Right hindlimb (tissue), 1 donor: ENCODE data around the gene ZNF688.
A peak's percentile ranks its signal among the peaks of the same experiment; 100 is the strongest.
"Not testable (repeated sequence)": the region's sequence is repeated elsewhere in the genome, so short reads cannot be mapped to it uniquely, and the experiment has no call there.

Experiments used
- DNase-seq: peaks from one replicate; pipeline ENCODE4 v3.0.0-alpha.2; 2018

ZNF688 gene

DNA sequence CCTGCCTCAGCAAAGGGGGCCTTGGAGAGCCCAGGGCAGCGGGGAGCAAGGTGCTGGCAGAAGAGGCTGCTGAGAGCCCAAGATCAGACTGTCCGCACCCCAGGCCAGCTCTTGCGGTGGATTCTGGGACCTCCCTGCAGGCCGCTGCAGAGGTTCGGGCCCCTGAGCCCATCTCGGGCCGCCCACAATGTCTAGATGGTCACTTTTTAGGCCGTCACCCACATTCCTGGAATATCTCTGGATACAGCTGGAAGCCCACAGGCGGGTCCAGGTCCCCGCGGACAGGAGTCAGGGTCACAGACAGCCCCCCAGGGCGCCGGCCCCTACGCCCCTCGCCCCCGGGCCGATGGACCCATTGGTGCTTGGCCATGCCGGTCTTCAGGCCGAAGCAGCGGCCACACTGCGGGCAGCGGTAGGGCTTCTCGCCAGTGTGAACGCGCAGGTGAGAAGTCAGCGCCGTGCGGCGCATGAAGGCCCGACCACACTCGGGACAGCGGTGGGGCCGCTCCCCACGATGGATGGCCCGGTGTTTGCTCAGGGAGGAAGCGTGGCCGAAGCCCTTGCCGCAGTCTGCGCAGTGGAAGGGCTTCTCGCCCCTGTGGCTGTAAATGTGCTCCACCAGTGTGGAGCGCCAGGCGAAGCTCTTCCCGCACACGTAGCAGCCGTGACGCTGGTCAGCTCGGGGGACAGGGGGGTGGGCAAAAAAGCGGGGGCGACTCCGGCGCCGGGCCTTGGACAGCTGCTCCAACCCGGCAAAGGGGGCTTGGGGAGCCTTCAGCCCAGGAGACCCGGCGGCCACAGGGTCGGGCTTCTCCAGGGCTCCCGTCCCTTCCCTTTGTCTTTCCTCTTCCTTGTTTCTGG, 39.0 kb downstream of the ZNF688 start:
- no peak for DNase-seq

DNA sequence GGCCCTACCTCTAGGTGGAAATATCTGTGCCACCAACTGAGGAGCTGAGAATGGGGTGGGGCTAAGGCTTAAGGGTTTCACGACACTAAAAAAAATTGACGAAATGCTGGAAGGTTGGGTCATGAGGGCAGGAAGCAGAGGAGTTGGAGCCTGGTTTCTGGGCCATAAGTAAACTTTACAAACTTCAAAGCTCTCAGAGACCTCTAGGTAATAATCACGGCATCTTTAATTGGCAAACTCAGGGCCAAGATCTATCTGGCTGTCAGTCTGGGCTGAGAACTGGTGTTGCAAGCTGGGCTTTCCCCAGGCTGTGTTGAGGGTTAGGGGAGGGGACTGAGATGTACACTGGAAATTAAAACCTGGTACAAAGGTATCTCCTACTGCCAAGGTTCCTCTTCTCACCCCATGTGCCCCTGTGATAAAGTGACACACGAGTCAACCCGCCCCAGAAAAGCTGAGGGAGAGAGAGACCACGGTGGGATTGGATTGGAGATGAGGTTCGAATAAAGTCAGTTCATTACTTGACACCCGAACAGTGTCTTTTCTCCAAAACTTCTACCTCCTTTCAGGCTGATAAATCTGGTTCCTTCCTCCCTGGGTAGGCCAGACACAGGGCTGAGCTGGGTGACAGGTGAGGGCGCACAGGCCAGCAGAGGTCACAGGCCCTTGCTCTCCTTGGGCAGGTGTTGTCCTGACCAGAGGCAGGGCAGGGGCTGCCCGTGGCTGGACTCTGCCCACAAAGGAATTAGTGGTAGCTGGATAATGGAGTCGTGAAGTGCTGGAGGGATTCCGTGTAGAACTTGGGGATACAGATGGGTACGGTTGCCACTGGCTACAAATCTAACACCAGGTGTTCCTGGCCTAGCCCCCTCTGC, 41.1 kb downstream of the ZNF688 start:
- no peak for DNase-seq

DNA sequence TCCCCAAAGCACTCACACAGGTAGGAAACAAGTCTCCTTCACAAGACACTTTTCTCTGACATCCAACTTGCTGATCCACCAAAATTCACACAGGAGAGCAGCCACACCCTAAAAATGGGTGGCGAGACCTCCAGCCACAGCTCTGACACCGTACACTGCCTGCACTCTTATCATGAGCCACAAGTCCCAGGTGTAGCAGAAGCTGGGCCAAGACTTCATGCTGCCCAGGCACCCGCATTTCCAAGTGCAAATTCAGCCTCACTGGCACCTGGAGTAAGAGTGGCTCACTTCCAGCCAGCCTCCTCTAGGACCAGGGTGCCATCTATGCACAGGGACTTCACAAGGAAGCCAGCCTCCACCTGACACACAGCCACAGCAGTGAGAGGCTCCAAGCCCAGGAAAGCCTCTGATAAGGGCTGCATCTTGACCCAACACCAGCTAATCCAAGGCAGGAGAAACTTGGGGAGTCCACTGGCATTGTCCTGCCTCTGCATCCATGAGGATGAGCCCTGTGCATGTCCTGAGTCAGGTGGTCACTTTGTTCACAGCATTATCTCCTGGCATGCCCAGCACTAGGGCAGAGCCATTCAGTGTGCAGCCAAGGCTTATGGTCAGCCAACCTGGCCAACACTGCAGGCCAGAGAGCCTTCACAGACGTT, 42.6 kb downstream of the ZNF688 start:
- no peak for DNase-seq

DNA sequence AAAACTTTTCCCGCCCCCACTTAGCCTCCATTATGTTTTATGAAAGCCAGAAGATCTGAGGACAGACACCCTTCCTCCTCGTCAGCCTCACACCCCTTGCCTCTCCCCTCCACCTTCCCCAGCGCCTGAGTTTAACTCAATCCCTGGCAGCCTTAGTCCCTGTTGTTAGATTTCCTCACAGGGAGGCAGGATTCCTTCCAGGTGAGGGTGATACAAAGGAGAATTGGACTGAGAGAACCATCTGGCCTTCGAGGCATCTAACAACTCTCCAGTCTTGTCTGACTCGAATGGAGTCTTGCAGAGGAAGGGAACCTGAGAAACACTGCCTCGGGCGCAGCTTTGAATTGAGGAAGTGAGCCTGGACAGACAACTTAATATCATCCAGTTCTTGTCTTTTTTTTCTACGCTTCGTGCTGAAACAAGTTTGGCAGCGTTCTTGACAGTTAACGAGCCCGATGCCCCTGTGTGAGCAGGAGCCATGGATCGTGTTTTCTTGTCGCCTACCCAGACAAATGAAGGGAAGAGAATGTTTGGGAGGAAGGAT, 43.8 kb downstream of the ZNF688 start:
- no peak for DNase-seq

DNA sequence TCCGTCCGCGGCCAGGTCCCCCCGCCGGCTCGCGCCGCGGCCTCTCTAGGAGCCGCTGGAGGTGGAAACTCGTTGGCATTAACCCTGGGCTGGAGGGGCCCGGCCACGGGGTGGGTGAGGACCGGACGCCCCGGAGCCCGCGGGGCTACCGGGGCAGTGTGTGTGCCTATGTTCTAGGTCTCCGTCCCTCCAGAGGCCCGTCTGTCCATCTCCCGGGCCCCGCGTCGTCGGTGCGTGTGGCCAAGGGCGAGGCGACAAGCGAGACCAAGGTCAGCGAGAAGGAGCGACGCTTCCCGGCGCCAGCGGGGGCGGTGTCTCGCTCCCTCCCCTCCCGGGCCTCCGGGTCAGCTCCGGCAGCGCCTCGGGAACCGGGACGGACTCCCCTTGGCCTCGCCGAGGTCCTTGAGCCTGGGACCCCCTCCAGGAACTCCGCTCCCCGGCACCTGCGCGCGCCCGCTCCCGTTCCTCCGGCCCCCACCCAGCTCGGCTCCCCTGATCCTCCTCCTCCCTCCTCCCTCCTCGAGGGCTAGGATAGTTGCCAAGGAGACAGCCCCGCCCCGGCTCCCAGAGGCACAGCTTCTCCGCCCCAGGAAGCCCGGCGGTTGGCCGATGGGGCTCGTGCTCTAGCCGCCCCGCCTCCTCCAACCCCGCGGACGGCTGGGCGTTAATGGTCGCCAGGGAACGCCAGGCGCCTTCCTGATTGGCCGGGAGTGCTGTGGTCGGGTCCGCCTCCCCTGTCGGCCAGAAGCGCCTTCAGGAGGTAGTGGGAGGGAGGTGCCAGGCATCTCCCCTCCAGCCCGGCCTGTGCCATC, 44.5 kb downstream of the ZNF688 start:
- peak; percentile 99 for DNase-seq

DNA sequence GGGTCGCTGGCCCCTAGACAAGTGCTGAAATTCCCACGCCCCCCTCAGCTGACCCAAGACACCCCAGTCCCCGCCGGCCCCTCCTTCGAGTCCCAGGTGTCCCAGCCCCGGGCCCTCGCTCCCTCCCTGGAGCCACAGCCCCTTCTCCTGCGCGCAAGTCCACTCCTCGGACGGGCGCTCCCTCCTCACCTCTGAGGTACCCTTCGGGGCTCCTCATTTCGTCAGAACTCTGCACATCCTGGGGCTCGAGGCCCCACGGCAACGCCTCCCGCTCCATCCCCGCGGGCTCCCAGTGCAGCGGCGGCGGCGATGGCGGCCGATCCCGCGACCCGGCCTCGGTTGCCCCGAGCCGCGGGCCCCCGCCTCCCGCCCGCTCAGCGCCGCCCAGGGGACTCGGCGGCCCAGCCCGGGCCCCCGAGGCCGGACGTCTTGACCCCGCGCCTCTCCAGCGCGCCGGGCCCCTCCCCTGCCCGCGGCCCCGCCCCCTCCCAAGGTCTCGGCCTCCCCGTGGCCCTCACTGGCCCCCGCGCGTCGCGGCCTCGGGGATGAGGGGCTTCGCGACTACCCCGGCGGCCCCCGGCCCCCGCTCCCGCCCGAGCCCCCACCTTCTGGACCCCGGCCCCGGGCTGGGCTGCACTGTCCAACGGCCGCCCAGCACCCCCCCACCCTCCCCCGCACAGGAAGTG, 45.2 kb downstream of the ZNF688 start, which contains the start of gene ZNF768:
Gene ZNF768, minus strand, starts transcription at position 430 of the 686 bp plus-strand sequence. Its CDS starts 153 bp downstream, at position 277.
- DNase-seq = peak; percentile 58

DNA sequence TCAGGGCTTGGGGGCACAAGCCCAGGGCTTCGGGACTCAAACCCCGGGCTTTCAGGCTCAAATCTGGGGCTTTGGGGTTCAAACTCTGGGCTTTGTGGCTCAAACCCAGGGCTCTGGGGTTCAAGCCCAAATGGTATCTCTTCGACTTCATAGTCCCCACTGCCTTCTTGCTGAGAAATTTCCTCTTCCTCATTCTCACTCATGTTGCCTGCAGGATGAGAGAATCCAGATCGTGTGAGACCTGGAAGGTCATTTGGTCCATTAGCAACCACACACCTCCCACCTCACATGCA, 45.7 kb downstream of the ZNF688 start:
- DNase-seq = no peak

DNA sequence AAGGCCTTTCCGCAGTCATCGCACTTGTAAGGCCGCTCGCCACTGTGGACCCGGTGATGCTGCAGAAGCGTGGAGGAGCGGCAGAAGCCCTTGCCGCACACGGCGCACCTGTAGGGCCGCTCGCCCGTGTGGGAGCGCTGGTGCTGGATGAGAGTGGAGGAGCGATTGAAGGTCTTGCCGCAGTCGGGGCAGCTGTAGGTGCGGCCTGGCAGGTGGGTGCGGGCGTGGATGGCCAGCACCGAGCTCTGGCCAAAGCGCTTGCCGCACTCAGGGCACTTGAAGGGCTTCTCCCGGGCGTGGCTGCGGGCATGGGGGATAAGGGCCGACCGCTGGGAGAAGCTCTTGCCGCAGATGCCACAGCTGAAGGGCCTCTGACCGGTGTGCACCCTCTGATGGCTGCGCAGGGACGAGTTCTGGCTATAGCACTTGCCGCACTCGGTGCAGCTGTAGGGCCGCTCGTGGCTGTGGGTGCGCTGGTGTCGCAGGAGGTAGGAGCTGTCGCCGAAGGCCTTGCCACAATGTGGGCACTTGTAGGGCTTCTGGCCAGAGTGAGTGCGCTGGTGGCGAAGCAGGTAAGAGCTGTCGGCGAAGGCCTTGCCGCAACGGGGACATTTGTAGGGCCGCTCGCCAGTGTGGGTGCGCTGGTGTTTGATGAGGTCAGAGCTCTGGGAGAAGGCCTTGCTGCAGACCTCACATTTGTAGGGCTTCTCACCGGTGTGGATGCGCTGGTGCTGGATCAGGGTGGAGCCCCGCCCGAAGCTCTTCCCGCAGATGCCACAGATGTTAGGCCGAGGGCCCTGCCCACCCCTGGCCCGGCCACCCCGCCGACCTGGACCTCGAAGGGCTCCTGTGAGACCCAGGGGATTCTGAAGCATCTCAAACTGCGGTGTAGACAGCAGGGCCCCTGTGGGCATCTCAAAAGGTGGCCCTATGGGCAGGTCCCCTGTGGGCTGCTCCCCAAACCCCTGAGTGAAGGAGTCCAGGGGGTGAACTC, 46.6 kb downstream of the ZNF688 start:
- no peak for DNase-seq

DNA sequence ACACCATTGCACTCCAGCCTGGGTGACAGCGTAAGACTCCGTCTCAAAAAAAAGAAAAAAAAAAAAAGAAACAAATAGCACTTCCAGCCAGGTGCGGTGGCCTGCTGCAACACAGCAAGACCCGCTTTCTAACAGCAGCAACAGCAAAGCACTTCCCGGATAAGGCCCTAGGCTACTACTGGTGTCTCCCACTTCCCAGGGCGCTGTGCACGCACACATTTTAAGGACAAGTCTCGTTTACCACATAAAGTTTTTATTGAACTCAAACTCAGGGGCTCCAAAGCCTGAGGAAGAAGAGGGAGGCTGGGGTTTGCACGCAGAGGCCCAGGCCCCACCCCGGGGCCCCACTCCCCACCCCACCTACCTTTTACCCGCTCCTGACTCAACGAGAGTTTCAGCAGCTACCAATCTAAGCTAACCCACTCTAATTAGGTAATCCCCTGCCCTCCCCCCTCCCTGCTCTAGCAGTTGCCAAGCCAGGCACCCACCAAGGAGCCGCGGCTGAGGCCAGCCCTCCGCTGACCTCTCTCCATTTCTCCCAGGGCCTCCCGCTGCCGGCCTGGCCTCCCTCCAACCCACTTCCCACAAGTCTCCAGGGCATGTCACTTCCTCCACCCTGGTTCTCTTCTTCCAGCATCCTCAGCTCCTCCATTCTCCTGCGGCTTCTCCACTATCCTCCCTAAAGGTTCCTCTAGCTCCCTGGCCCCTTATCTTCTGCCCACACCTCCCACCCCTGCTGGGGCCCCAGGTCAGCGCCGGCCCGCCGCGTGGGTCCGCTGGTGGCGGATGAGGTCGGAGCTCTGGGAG, 47.5 kb downstream of the ZNF688 start:
- no peak for DNase-seq

DNA sequence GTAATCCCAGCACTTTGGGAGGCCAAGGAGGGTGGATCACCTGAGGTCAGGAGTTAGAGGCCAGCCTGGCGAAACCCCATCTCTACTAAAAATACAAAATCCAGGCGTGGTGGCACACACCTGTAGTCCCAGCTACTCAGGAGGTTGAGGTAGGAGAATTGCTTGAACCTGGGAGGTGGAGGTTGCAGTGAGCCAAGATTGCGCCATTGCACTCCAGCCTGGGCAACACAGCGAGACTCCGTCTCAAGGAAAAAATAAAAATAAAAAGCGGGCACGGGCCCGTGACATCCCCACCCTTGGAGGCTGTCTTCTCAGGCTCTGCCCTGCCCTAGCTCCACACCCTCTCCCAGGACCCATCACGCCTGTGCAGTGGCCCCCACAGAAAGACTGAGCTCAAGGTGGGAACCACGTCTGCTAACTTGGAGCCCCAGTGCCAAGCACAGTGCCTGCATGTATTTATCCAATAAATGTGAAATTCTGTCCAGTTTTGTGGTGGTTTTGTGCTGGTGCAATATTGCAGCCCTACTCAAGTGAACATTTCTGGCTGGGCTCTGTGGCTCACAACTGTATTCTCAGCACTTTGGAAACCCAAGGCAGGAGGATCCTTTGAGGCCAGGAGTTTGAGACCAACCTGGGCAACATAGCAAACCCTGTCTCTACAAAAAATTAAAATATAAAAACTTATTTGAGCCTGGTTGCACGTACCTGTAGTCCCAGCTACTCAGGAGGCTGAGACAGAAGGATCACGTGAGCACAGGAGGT, 48.6 kb downstream of the ZNF688 start:
- DNase-seq = not testable (repeated sequence)

DNA sequence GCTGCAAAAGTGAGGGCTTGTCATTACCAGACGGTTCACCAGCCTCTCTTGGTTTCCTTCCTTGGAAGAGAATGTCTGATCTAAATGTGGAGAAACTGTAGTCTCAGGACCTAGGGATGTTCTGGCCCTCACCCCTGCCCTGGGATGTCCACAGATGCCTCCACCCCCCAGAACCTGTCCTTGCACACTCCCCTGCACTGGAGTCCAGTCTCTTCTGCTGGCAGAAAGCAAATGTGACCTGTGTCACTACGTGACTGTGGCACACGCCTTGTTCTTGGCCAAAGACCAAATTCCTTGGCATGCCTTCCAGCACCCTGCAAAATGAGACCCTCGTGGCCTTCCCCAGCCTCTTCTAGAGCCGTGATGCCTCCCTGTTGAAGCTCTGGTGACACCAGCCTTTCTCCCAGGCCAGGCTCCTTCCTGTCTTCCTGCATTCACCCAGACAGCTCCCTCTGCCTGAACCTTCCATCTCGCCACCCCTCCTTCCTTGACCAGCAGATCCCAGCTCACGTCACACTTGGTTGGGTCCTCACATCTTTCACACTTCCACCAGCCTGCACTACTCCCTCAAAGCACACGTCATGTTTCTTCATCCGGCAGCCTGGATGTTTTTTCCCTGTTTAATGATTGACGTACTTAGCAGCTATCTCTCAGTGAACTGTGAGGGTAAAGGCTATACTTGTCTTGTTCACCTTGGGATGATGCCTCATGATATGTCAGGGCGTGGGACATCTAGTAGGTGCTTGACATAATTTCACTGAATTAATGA, 49.5 kb downstream of the ZNF688 start:
- DNase-seq = no peak

DNA sequence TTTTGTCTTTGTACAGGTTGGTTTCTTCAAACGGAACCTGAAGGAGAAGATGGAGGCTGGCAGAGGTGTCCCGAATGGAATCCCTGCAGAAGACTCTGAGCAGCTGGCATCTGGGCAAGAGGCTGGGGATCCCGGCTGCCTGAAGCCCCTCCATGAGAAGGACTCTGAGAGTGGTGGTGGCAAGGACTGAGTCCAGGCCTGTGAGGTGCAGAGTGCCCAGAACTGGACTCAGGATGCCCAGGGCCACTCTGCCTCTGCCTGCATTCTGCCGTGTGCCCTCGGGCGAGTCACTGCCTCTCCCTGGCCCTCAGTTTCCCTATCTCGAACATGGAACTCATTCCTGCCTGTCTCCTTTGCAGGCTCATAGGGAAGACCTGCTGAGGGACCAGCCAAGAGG, 50.0 kb downstream of the ZNF688 start:
- DNase-seq = no peak
